ENCODE results near the gene EEF1B2.
A peak's percentile ranks its signal among the peaks of the same experiment; 100 is the strongest.
"Not testable (repeated sequence)": the region's sequence is repeated elsewhere in the genome, so short reads cannot be mapped to it uniquely, and the experiment has no call there.

Gene EEF1B2

GRCh38 chr2:206159346-206160124 is at the start of gene EEF1B2, which contains the start of gene NDUFS1:
Gene EEF1B2, plus strand, starts transcription at chr2:206159895. Its CDS starts 85 bp downstream, at chr2:206159980.
Gene NDUFS1, minus strand, starts transcription at chr2:206159444. Its CDS starts 5,766 bp downstream, at chr2:206153678.
- in situ Hi-C loops (cut with HindIII; ENCODE audit: low sequenced_read_pairs) = no loop called here
- DNase-seq (ENCODE audit: low read depth, low spot score) = peak; percentile 99
- no peak for TF ChIP-seq CTCF (IDR thresholded peaks at IDR 0.05; ENCODE audit: low read depth, low read length)
- peak within 1 kb of the TSS; percentile 96 for H3K4me3 ChIP-seq (ENCODE audit: low read depth, low read length)

GRCh38 chr2:206112108-206112507 is 47.6 kb upstream of the EEF1B2 start:
- in situ Hi-C loops (cut with HindIII; ENCODE audit: low sequenced_read_pairs) = no loop called here
- H3K4me3 ChIP-seq (ENCODE audit: low read depth, low read length) = no peak overlapping the region
- TF ChIP-seq CTCF (IDR thresholded peaks at IDR 0.05; ENCODE audit: low read depth, low read length) = no peak
- no peak for DNase-seq (ENCODE audit: low read depth, low spot score)

GRCh38 chr2:206112846-206113547 is 46.7 kb upstream of the EEF1B2 start:
- no peak for DNase-seq (ENCODE audit: low read depth, low spot score)
- H3K4me3 ChIP-seq (ENCODE audit: low read depth, low read length) = no peak overlapping the region
- no peak for TF ChIP-seq CTCF (IDR thresholded peaks at IDR 0.05; ENCODE audit: low read depth, low read length)
- in situ Hi-C loops (cut with HindIII; ENCODE audit: low sequenced_read_pairs) = no loop called here

GRCh38 chr2:206115026-206115578 is 44.6 kb upstream of the EEF1B2 start:
- in situ Hi-C loops (cut with HindIII; ENCODE audit: low sequenced_read_pairs) = no loop called here
- no peak overlapping the region for H3K4me3 ChIP-seq (ENCODE audit: low read depth, low read length)
- no peak for DNase-seq (ENCODE audit: low read depth, low spot score)
- no peak for TF ChIP-seq CTCF (IDR thresholded peaks at IDR 0.05; ENCODE audit: low read depth, low read length)

GRCh38 chr2:206116278-206116677 is 43.4 kb upstream of the EEF1B2 start:
- DNase-seq (ENCODE audit: low read depth, low spot score) = no peak
- in situ Hi-C loops (cut with HindIII; ENCODE audit: low sequenced_read_pairs) = no loop called here
- H3K4me3 ChIP-seq (ENCODE audit: low read depth, low read length) = no peak overlapping the region
- no peak for TF ChIP-seq CTCF (IDR thresholded peaks at IDR 0.05; ENCODE audit: low read depth, low read length)

- in situ Hi-C loops (cut with HindIII; ENCODE audit: low sequenced_read_pairs); DNase-seq (ENCODE audit: low read depth, low spot score); H3K4me3 ChIP-seq (ENCODE audit: low read depth, low read length): not testable (repeated sequence)
Measured at GRCh38 chr2:206122569-206122968, 37.1 kb upstream of the EEF1B2 start.

GRCh38 chr2:206125901-206126300 is 33.8 kb upstream of the EEF1B2 start:
- in situ Hi-C loops (cut with HindIII; ENCODE audit: low sequenced_read_pairs) = no loop called here
- no peak overlapping the region for H3K4me3 ChIP-seq (ENCODE audit: low read depth, low read length)
- TF ChIP-seq CTCF (IDR thresholded peaks at IDR 0.05; ENCODE audit: low read depth, low read length) = no peak
- no peak for DNase-seq (ENCODE audit: low read depth, low spot score)
